Measurements from ENCODE around the gene GOLGA1. TPM values are rescaled to one million over a fixed set of nuclear protein-coding genes. Genes with fewer than 3 reads are reported as not detected.
A peak's percentile ranks its signal among the peaks of the same experiment; 100 is the strongest.

Gene GOLGA1
- polyA plus RNA-seq, 2 donors, result 5.9 to 6.5 TPM

DNA sequence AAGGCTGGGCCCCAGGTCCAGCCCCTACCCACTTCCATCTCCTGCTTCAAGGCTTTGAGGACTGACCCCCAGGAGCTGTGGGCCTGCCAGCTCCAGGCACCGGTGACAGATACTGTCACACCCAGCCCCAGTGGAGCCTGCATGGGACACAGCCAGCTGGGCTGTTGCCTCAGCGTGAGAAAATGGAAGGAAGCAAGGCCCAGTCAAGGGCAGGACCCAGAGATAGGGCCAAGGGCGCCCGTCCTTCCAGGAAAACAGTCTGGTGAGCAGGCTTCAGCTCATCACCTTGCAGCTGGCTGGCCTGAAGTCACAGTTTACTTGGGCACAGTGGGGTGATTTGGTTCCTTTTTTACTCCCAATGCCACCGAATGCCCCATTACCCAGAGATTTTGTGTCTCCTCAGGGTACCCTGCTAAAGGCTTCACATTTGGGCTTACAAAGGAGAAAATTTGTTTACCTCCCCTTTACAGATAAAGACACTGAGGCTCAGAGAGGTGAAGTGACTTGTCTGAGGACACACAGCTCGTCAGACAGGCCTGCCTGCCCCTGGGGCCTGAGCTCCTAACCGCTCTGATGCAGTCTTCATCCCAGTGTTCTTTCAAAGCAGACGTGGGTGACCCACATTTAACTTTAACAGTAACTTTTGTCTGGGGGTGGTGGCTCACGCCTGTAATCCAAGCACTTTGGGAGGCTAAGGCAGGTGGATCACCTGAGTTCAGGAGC lies 109.1 kb downstream of the GOLGA1 start:
- Histone ChIP-seq H3K9me3 (ENCODE audit: control insufficient read depth in 2 of 2, insufficient read depth in 1 of 2, low read depth in 1 of 2, low read length in 1 of 2) (no peaks in the 10 kb centered on the region), H3K36me3 (ENCODE audit: control insufficient read depth in 2 of 2, insufficient read depth in 2 of 2, low read length in 1 of 2) (no peaks in the 10 kb centered on the region), H3K27ac (ENCODE audit: low read depth in 2 of 2, low read length in 1 of 2) (peak overlapping the region in 1 of 2 donors; percentile 68), H3K4me1 (ENCODE audit: control insufficient read depth in 2 of 2, insufficient read depth in 2 of 2, low read length in 1 of 2) (peaks cover 4 to 10% of the 10 kb centered on the region in 2 donors), H3K4me3 (ENCODE audit: low read depth in 1 of 2, low read length in 2 of 2) (no peak overlapping the region), H3K27me3 (ENCODE audit: control insufficient read depth in 1 of 2, insufficient read depth in 2 of 2, low read length in 2 of 2) (no peaks in the 10 kb centered on the region)
- WGBS, 2 donors, result 58 to 62% methylated on average over 9 of the region's 9 CpGs

DNA sequence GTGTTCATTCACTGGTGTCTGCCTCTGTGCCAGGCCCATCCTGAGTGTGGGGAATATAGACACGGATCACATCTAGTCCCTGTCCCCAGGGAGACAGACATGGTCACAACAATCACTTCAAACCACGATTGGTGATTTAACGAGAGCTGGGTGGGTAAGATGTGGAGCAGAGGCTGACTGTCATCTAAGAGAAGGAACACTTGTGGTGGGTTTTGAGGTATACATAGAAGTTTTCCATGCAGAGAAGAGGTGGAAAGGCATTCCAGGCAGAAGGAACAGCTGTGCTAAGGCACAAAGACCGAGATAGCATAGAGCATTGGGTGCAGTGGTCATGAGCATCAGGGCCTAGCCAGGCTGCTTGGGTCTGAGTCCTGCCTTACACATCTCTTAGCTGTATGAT lies 110.3 kb downstream of the GOLGA1 start:
- peaks cover 4 to 10% of the 10 kb centered on the region in 2 donors for H3K4me1 ChIP-seq (ENCODE audit: control insufficient read depth in 2 of 2, insufficient read depth in 2 of 2, low read length in 1 of 2)
- H3K27me3 ChIP-seq (ENCODE audit: control insufficient read depth in 1 of 2, insufficient read depth in 2 of 2, low read length in 2 of 2), result no peaks in the 10 kb centered on the region
- H3K27ac ChIP-seq (ENCODE audit: low read depth in 2 of 2, low read length in 1 of 2), result no peak overlapping the region
- WGBS, 2 donors, result 67 to 68% methylated on average over 4 of the region's 4 CpGs
- no peaks in the 10 kb centered on the region for H3K9me3 ChIP-seq (ENCODE audit: control insufficient read depth in 2 of 2, insufficient read depth in 1 of 2, low read depth in 1 of 2, low read length in 1 of 2)
- no peaks in the 10 kb centered on the region for H3K36me3 ChIP-seq (ENCODE audit: control insufficient read depth in 2 of 2, insufficient read depth in 2 of 2, low read length in 1 of 2)
- no peak overlapping the region for H3K4me3 ChIP-seq (ENCODE audit: low read depth in 1 of 2, low read length in 2 of 2)

DNA sequence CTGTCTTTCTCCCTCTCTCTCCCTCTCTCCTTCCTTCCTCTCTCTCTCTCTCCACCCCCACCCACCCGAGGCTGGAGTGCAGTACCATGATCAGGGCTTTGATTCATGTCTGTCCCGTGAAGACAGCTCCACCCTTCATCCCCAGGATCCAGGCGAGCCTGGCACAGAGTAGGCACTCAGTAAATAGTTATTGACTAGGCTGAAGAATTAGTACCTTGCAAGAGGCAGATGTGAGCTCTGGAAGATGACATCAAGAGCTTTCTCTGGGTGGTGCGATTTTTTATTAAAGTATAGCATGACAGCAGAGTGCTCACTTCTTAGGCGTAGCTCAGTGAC lies 111.6 kb downstream of the GOLGA1 start:
- no peak overlapping the region for H3K4me3 ChIP-seq (ENCODE audit: low read depth in 1 of 2, low read length in 2 of 2)
- H3K36me3 ChIP-seq (ENCODE audit: control insufficient read depth in 2 of 2, insufficient read depth in 2 of 2, low read length in 1 of 2), result no peaks in the 10 kb centered on the region
- H3K27ac ChIP-seq (ENCODE audit: low read depth in 2 of 2, low read length in 1 of 2), result no peak overlapping the region
- peaks cover 2 to 4% of the 10 kb centered on the region in 2 donors for H3K4me1 ChIP-seq (ENCODE audit: control insufficient read depth in 2 of 2, insufficient read depth in 2 of 2, low read length in 1 of 2)
- 41 to 46% methylated on average over 5 of the region's 5 CpGs for WGBS, 2 donors
- no peaks in the 10 kb centered on the region for H3K9me3 ChIP-seq (ENCODE audit: control insufficient read depth in 2 of 2, insufficient read depth in 1 of 2, low read depth in 1 of 2, low read length in 1 of 2)
- H3K27me3 ChIP-seq (ENCODE audit: control insufficient read depth in 1 of 2, insufficient read depth in 2 of 2, low read length in 2 of 2), result no peaks in the 10 kb centered on the region

DNA sequence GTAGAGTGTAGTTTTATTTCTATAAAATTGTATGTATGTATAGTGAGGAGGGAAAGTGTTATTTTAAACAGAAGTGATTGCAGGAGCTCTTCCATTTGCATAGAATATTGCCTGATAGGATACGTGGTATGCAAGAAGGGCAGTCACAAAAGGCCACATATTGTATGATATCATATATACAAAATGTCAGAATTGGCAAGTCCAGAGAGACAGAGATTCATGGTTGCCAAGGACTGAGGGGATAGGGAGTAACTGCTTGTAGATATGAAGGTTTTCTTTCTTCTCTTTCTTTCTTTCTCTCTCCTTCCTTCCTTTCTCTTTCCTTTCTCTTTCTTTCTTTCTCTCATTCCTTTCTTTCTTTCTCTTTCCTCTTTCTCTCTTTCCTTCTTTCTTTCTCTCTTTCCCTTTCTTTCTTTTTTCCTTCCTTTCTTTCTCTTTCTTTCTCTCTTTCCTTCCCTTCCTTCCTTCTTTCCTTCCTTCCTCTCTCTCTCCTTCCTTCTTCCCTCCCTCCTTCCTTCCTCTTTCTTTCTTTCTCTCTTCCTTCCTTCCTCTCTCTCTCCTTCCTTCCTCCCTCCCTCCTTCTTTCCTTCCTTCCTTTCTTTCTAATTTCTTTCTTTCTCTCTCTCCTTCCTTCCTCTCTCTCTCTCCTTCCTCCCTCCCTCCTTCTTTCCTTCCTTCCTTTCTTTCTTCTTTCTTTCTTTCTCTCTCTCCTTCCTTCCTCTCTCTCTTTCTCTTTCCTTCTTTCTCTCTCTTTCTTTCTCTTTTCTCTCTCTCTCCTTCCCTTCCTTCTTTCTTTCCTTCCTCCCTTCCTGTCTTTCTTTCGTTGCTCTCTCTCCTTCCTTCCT lies 112.2 kb downstream of the GOLGA1 start:
- Histone ChIP-seq H3K9me3 (ENCODE audit: control insufficient read depth in 2 of 2, insufficient read depth in 1 of 2, low read depth in 1 of 2, low read length in 1 of 2) (no peaks in the 10 kb centered on the region), H3K27ac (ENCODE audit: low read depth in 2 of 2, low read length in 1 of 2) (no peak overlapping the region), H3K4me3 (ENCODE audit: low read depth in 1 of 2, low read length in 2 of 2) (no peak overlapping the region), H3K27me3 (ENCODE audit: control insufficient read depth in 1 of 2, insufficient read depth in 2 of 2, low read length in 2 of 2) (no peaks in the 10 kb centered on the region), H3K36me3 (ENCODE audit: control insufficient read depth in 2 of 2, insufficient read depth in 2 of 2, low read length in 1 of 2) (no peaks in the 10 kb centered on the region), H3K4me1 (ENCODE audit: control insufficient read depth in 2 of 2, insufficient read depth in 2 of 2, low read length in 1 of 2) (peaks cover 2 to 4% of the 10 kb centered on the region in 2 donors)
- WGBS, 2 donors, result 35 to 45% methylated on average over 2 of the region's 2 CpGs

Other genes starting within 250 kb of the GOLGA1 start
- 1 to 10 TPM in 1 of 2 donors, under 1 TPM in 1; 0.68 to 1.4 TPM for gene NR6A1, start 169.8 kb downstream of the GOLGA1 start, polyA plus RNA-seq
- gene OLFML2A, start 163.9 kb downstream of the GOLGA1 start, polyA plus RNA-seq, result 1 to 10 TPM; 3.7 to 5.2 TPM
- gene WDR38, start 87.6 kb downstream of the GOLGA1 start, polyA plus RNA-seq, result not detected
- 1,000 to 10,000 TPM; 3,603 to 5,640 TPM for gene RPL35, start 79.1 kb downstream of the GOLGA1 start, polyA plus RNA-seq
- 10 to 100 TPM; 30.2 to 64.4 TPM for gene ARPC5L, start 79.0 kb downstream of the GOLGA1 start, polyA plus RNA-seq
- 1 to 10 TPM in 1 of 2 donors, under 1 TPM in 1; 0.89 to 1.2 TPM for gene SCAI, start 202.4 kb upstream of the GOLGA1 start, polyA plus RNA-seq
- gene PPP6C, start 248.7 kb upstream of the GOLGA1 start, polyA plus RNA-seq, result 10 to 100 TPM; 17.2 to 22.7 TPM